DND-41 (cell line): ENCODE data around the gene ZNF366.

Experiments used
- ATAC-seq: fragments of 200-7000 bp; cut with Tn5 transposase; 3 replicates; pipeline ENCODE4 v1.9.1; 2021; ENCODE audit warnings: low read depth; ENCODE audit not compliant: insufficient read depth
- DNase-seq: peaks from one replicate; pipeline ENCODE4 v3.0.0-alpha.2; 2020
- H2AFZ ChIP-seq: 2 replicates; pipeline ENCODE4 v1.6.0; 2012; ENCODE audit warnings: low read depth, low read length
- H3K27ac ChIP-seq: 2 replicates; pipeline ENCODE4 v1.5.1; 2012; ENCODE audit warnings: low read length, inconsistent platforms
- H3K27me3 ChIP-seq: fragments of 200-600 bp; sonication (generic); 2 replicates; pipeline ENCODE4 v1.6.0; 2012; ENCODE audit warnings: low read length, mild to moderate bottlenecking, inconsistent platforms; ENCODE audit not compliant: insufficient read depth, poor library complexity
- H3K36me3 ChIP-seq: 2 replicates; pipeline ENCODE4 v1.5.1; 2012; ENCODE audit warnings: low read length, inconsistent platforms; ENCODE audit not compliant: insufficient read depth
- H3K4me1 ChIP-seq: 2 replicates; pipeline ENCODE4 v1.5.1; 2012; ENCODE audit warnings: mild to moderate bottlenecking, low read length; ENCODE audit not compliant: insufficient read depth
- H3K4me2 ChIP-seq: 2 replicates; pipeline ENCODE4 v1.6.0; 2012; ENCODE audit warnings: mild to moderate bottlenecking, moderate library complexity, low read length, inconsistent platforms; ENCODE audit not compliant: insufficient read depth
- H3K4me3 ChIP-seq, 2 experiments: fragments of 200-600 bp in 1 of 2; shearing (Covaris generic) in 1 of 2; 2 replicates each; pipeline ENCODE4 v1.5.1; 2012 to 2016; ENCODE audit warnings: inconsistent platforms in 2 of 2, low read length in 2 of 2, mild to moderate bottlenecking in 2 of 2, low read depth in 1 of 2, moderate library complexity in 1 of 2
- H3K79me2 ChIP-seq: 2 replicates; pipeline ENCODE4 v1.6.0; 2012; ENCODE audit warnings: low read length, inconsistent platforms; ENCODE audit not compliant: insufficient read depth
- H3K9ac ChIP-seq: 2 replicates; pipeline ENCODE4 v1.6.0; 2012; ENCODE audit warnings: low read depth, mild to moderate bottlenecking, inconsistent platforms, low read length, moderate library complexity
- H3K9me3 ChIP-seq: 2 replicates; pipeline ENCODE4 v1.5.1; 2012; ENCODE audit warnings: low read length, moderate library complexity, mild to moderate bottlenecking, inconsistent platforms; ENCODE audit not compliant: insufficient read depth, severe bottlenecking
- H4K20me1 ChIP-seq: 2 replicates; pipeline ENCODE4 v1.6.0; 2012; ENCODE audit warnings: low read length; ENCODE audit not compliant: insufficient read depth
- EZH2 ChIP-seq: IDR thresholded peaks from 3 replicates; pipeline ENCODE4 v1.6.1; 2012; ENCODE audit warnings: borderline replicate concordance, low read depth, mild to moderate bottlenecking, moderate library complexity, low read length, inconsistent platforms; ENCODE audit not compliant: severe bottlenecking
- TF ChIP-seq, protein P1 (sequence below): IDR thresholded peaks from 2 replicates; pipeline ENCODE4 v1.5.1; 2012; ENCODE audit warnings: borderline replicate concordance, low read length, moderate library complexity, mild to moderate bottlenecking; ENCODE audit not compliant: poor library complexity, severe bottlenecking; ENCODE audit errors: extremely low read depth

Gene ZNF366

DNA sequence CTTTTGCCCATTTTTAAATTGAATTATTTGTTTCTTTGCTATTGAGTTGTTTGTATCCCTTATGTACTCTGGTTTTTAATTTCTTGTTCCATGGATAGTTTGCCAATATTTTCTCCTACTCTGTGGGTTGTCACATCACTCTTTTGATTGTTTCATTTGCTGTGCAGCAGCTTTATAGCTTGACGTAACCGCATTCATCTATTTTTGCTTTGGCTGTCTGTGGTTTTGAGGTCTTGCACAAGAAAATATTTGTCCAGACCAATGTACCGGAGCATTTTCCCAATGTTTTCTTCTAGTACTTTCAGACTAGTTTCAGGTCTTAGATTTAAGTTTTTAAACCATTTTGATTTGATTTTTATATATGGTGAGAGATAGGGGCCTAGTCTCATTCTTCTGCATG lies 36.2 kb upstream of the ZNF366 start:
- Histone ChIP-seq H2AFZ (no peak overlapping the region), H3K79me2 (no peaks in the 10 kb centered on the region), H3K36me3 (no peaks in the 10 kb centered on the region), H3K4me3 (no peak overlapping the region), H4K20me1 (no peaks in the 10 kb centered on the region), H3K9me3 (peaks cover 3% of the 10 kb centered on the region), H3K4me2 (no peak overlapping the region), H3K4me1 (no peaks in the 10 kb centered on the region), H3K27me3 (peaks cover 2% of the 10 kb centered on the region), H3K9ac (no peak overlapping the region), H3K27ac (no peak overlapping the region)
- no peak for ATAC-seq
- no peak for TF ChIP-seq EZH2
- TF ChIP-seq, protein P1, sequence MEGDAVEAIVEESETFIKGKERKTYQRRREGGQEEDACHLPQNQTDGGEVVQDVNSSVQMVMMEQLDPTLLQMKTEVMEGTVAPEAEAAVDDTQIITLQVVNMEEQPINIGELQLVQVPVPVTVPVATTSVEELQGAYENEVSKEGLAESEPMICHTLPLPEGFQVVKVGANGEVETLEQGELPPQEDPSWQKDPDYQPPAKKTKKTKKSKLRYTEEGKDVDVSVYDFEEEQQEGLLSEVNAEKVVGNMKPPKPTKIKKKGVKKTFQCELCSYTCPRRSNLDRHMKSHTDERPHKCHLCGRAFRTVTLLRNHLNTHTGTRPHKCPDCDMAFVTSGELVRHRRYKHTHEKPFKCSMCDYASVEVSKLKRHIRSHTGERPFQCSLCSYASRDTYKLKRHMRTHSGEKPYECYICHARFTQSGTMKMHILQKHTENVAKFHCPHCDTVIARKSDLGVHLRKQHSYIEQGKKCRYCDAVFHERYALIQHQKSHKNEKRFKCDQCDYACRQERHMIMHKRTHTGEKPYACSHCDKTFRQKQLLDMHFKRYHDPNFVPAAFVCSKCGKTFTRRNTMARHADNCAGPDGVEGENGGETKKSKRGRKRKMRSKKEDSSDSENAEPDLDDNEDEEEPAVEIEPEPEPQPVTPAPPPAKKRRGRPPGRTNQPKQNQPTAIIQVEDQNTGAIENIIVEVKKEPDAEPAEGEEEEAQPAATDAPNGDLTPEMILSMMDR, result no peak
- no peak for DNase-seq

DNA sequence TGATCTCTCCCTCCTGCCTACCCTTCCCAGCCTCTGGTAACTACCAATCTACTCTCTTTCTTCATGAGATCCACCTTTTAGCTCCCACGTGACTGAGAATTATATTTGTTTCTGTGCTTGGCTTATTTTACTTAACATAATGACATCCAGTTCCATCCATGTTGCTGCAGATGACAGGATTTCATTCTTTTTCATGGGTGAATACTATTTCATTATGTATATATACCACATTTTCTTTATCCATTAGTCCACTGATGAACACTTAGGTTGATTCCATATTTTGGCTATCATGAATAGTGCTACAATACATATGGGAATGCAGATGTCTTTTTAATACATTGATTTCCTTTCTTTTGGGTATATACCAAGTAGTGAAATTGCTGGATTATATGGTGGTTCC lies 35.5 kb upstream of the ZNF366 start:
- no peak overlapping the region for H3K9ac ChIP-seq
- ATAC-seq, result no peak
- H4K20me1 ChIP-seq, result no peaks in the 10 kb centered on the region
- no peak for TF ChIP-seq EZH2
- TF ChIP-seq, protein P1, result no peak
- H3K27me3 ChIP-seq, result peaks cover 3% of the 10 kb centered on the region
- H3K36me3 ChIP-seq, result no peaks in the 10 kb centered on the region
- H3K79me2 ChIP-seq, result no peaks in the 10 kb centered on the region
- H3K27ac ChIP-seq, result no peak overlapping the region
- no peak overlapping the region for H3K4me2 ChIP-seq
- no peak overlapping the region for H2AFZ ChIP-seq
- H3K4me1 ChIP-seq, result no peaks in the 10 kb centered on the region
- no peak overlapping the region for H3K4me3 ChIP-seq
- no peak for DNase-seq
- H3K9me3 ChIP-seq, result peaks cover 3% of the 10 kb centered on the region

DNA sequence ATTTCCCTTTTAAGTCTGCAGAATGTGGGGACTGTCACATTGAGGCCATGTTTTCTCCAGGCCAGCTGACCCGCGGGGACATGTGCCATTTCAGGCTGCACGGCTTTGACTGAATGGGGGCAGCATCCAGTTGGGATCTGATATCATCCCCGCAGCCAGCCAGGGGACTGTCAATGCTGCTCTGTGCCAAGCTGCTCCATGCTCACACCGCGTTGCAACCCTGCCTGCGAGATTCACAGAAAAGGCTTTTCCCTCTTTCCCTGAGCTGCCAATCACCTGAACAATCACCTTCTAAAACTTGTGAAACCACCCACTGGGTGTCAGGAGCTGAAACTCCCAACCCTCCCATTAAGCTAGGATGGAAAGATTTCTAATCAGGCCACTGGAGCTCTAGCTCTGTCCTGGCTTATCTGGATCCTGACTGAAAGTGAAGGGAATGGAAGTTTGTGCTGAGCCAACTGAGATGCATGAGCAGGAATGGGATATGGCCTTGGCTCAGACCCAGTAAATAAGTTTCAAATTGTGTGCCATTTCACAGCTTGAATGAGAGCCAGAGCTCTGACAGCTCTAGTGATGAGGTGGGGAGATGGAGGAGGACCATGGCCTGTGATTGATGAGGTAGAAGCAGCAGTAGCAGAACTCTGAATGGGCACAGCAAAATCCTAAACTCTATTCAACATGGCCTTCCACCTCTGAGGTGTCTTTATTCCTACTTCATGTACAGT lies 34.5 kb upstream of the ZNF366 start:
- Histone ChIP-seq H3K9ac (no peak overlapping the region), H3K36me3 (no peaks in the 10 kb centered on the region), H3K4me1 (no peaks in the 10 kb centered on the region), H3K4me2 (no peak overlapping the region), H2AFZ (no peak overlapping the region), H4K20me1 (no peaks in the 10 kb centered on the region), H3K79me2 (no peaks in the 10 kb centered on the region), H3K27ac (no peak overlapping the region), H3K4me3 (no peak overlapping the region), H3K9me3 (peaks cover 3% of the 10 kb centered on the region), H3K27me3 (peaks cover 3% of the 10 kb centered on the region)
- ATAC-seq, result no peak
- no peak for DNase-seq
- TF ChIP-seq EZH2, result no peak
- TF ChIP-seq, protein P1, result no peak
